ENCODE results near the gene CYP26B1.

CYP26B1 gene

GRCh38 chr2:72130659-72131360, 16.9 kb downstream of the CYP26B1 start:
- H3K27ac ChIP-seq = no peak overlapping the region
- TF ChIP-seq CTCF (IDR thresholded peaks at IDR 0.05) = no peak
- H3K9me3 ChIP-seq = no peaks in the 10 kb centered on the region
- H3K36me3 ChIP-seq = no peaks in the 10 kb centered on the region
- intact Hi-C loops (cut with DNase I; ENCODE audit: low total_unique reads) = no loop called here
- peaks cover 0 to 13% of the 10 kb centered on the region in 2 donors for H3K27me3 ChIP-seq
- no peak overlapping the region for H3K4me3 ChIP-seq
- DNase-seq = peak in 1 of 2 donors; percentile 46
- peaks cover 0 to 4% (median 0%) of the 10 kb centered on the region in 4 donors for H3K4me1 ChIP-seq

GRCh38 chr2:72129681-72130340, 17.9 kb downstream of the CYP26B1 start:
- peak in 1 of 2 donors; percentile 45 for DNase-seq
- H3K27me3 ChIP-seq = peaks cover 0 to 13% of the 10 kb centered on the region in 2 donors
- intact Hi-C loops (cut with DNase I; ENCODE audit: low total_unique reads) = no loop called here

GRCh38 chr2:72128843-72129227, 18.8 kb downstream of the CYP26B1 start:
- peaks cover 0 to 4% (median 0%) of the 10 kb centered on the region in 4 donors for H3K4me1 ChIP-seq
- DNase-seq = peak in 1 of 2 donors; percentile 51
- H3K36me3 ChIP-seq = no peaks in the 10 kb centered on the region
- H3K4me3 ChIP-seq = no peak overlapping the region
- H3K27me3 ChIP-seq = peaks cover 0 to 13% of the 10 kb centered on the region in 2 donors
- no peak overlapping the region for H3K27ac ChIP-seq
- H3K9me3 ChIP-seq = no peaks in the 10 kb centered on the region
- no peak for TF ChIP-seq CTCF (IDR thresholded peaks at IDR 0.05)
- intact Hi-C loops (cut with DNase I; ENCODE audit: low total_unique reads) = no loop called here

More at GRCh38 chr2:72129681-72130340, 17.9 kb downstream of the CYP26B1 start:
- Histone ChIP-seq H3K4me3 (no peak overlapping the region), H3K4me1 (peaks cover 0 to 4% (median 0%) of the 10 kb centered on the region in 4 donors), H3K27ac (no peak overlapping the region), H3K9me3 (no peaks in the 10 kb centered on the region), H3K36me3 (no peaks in the 10 kb centered on the region)
- no peak for TF ChIP-seq CTCF (IDR thresholded peaks at IDR 0.05)

GRCh38 chr2:72128059-72128842, 19.4 kb downstream of the CYP26B1 start:
- Histone ChIP-seq H3K27me3 (peaks cover 0 to 13% of the 10 kb centered on the region in 2 donors), H3K36me3 (no peaks in the 10 kb centered on the region), H3K4me3 (no peak overlapping the region), H3K4me1 (peaks cover 0 to 4% (median 0%) of the 10 kb centered on the region in 4 donors), H3K27ac (no peak overlapping the region), H3K9me3 (no peaks in the 10 kb centered on the region)
- peak in 1 of 2 donors; percentile 34 for DNase-seq
- no peak for TF ChIP-seq CTCF (IDR thresholded peaks at IDR 0.05)
- intact Hi-C loops (cut with DNase I; ENCODE audit: low total_unique reads) = no loop called here

GRCh38 chr2:72127401-72128058, 20.1 kb downstream of the CYP26B1 start:
- no peaks in the 10 kb centered on the region for H3K9me3 ChIP-seq
- peak in 1 of 2 donors; percentile 51 for DNase-seq
- TF ChIP-seq CTCF (IDR thresholded peaks at IDR 0.05) = no peak
- intact Hi-C loops (cut with DNase I; ENCODE audit: low total_unique reads) = no loop called here
- no peaks in the 10 kb centered on the region for H3K36me3 ChIP-seq
- H3K27me3 ChIP-seq = peaks cover 0 to 13% of the 10 kb centered on the region in 2 donors
- H3K4me3 ChIP-seq = no peak overlapping the region
- peaks cover 0 to 4% (median 0%) of the 10 kb centered on the region in 4 donors for H3K4me1 ChIP-seq
- no peak overlapping the region for H3K27ac ChIP-seq

Data from tibial artery (tissue), 4 donors.